C4-2B (cell line): Measurements from ENCODE around the gene ZNF813.

Experiments
- CTCF ChIP-seq: fragments of 450-650 bp; conservative IDR thresholded peaks from 2 replicates; pipeline ENCODE4 v1.5.1; 2017; ENCODE audit warnings: mild to moderate bottlenecking
- ZFX ChIP-seq: fragments of 450-650 bp; IDR thresholded peaks from 2 replicates; pipeline ENCODE4 v1.6.1; 2017

DNA sequence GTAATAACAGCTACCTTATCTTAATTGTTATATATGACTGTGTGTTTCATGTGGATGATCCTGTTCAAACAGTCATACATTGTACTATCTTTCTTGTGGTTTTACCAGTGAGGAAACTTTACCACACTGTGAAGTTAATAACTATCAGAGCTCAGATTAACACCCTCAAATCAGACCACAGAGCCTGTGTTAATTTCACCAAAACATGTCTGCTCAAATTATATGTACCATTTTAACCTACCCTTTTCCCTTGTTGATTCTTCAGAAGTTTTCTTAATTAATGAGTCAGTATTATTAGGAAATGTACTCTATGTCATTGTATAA, 68.7 kb downstream of the ZNF813 start:
- TF ChIP-seq CTCF (no peak), ZFX (no peak)
